ENCODE measurements around the gene ZNF474. TPM values are rescaled to one million over a fixed set of nuclear protein-coding genes. Genes with fewer than 3 reads are reported as not detected.

Gene ZNF474
- total and polyA plus RNA-seq, 12 donors: 0.03 to 0.20 (median 0.19) TPM; not detected in 9

- 82 to 87% methylated on average over 3 of the region's 3 CpGs for WGBS, 2 donors
- no peak for ATAC-seq
Measured at GRCh38 chr5:122200865-122201264, 71.5 kb downstream of the ZNF474 start.

GRCh38 chr5:122201365-122201764 lies 72.0 kb downstream of the ZNF474 start:
- no peaks in the 10 kb centered on the region for H3K9me3 ChIP-seq
- H3K4me1 ChIP-seq: no peaks in the 10 kb centered on the region
- TF ChIP-seq CTCF (IDR thresholded peaks at IDR 0.05): no peak
- WGBS, 2 donors: 87 to 89% methylated on average over 3 of the region's 3 CpGs
- H3K27me3 ChIP-seq: peaks cover 0 to 23% (median 0%) of the 10 kb centered on the region in 7 donors
- intact Hi-C loops (cut with DNase I): no loop called here
- no peaks in the 10 kb centered on the region for H3K36me3 ChIP-seq
- DNase-seq (no peak), ATAC-seq (no peak)
- H3K27ac ChIP-seq: no peak overlapping the region
- no peak overlapping the region for H3K4me3 ChIP-seq

More at GRCh38 chr5:122200865-122201264, 71.5 kb downstream of the ZNF474 start:
- no peaks in the 10 kb centered on the region for H3K9me3 ChIP-seq
- no peak for DNase-seq
- H3K27ac ChIP-seq: no peak overlapping the region
- H3K4me1 ChIP-seq: no peaks in the 10 kb centered on the region
- no peak for TF ChIP-seq CTCF (IDR thresholded peaks at IDR 0.05)
- H3K36me3 ChIP-seq: no peaks in the 10 kb centered on the region
- no peak overlapping the region for H3K4me3 ChIP-seq
- intact Hi-C loops (cut with DNase I): no loop called here
- H3K27me3 ChIP-seq: peaks cover 0 to 23% (median 0%) of the 10 kb centered on the region in 7 donors

GRCh38 chr5:122202952-122203351 lies 73.6 kb downstream of the ZNF474 start:
- DNase-seq (no peak), ATAC-seq (no peak)
- Histone ChIP-seq H3K27ac (no peak overlapping the region), H3K9me3 (no peaks in the 10 kb centered on the region), H3K36me3 (no peaks in the 10 kb centered on the region), H3K27me3 (peaks cover 0 to 15% (median 0%) of the 10 kb centered on the region in 7 donors), H3K4me1 (no peaks in the 10 kb centered on the region), H3K4me3 (no peak overlapping the region)
- no peak for TF ChIP-seq CTCF (IDR thresholded peaks at IDR 0.05)
- intact Hi-C loops (cut with DNase I): no loop called here

Other genes with a start within 250 kb of the ZNF474 start
- 10 to 100 TPM in 1 of 10 donors, 1 to 10 TPM in 9; 6.4 to 10.4 (median 7.9) TPM for gene SRFBP1, start 167.6 kb upstream of the ZNF474 start, total RNA-seq
- gene SRFBP1, start 167.6 kb upstream of the ZNF474 start, polyA plus RNA-seq: 1 to 10 TPM; 1.3 to 2.8 TPM
- gene LOX, start 51.3 kb upstream of the ZNF474 start, total RNA-seq: 10 to 100 TPM in 1 of 10 donors, 1 to 10 TPM in 9; 2.6 to 34.7 (median 3.9) TPM
- gene LOX, start 51.3 kb upstream of the ZNF474 start, polyA plus RNA-seq: 1 to 10 TPM; 1.5 to 2.8 TPM
- 1 to 10 TPM in 7 of 10 donors, under 1 TPM in 3; 0.70 to 2.5 (median 1.4) TPM for gene SNCAIP, start 182.7 kb downstream of the ZNF474 start, total RNA-seq
- 1 to 10 TPM in 1 of 2 donors, under 1 TPM in 1; 0.54 to 1.3 TPM for gene SNCAIP, start 182.7 kb downstream of the ZNF474 start, polyA plus RNA-seq